LNCaP clone FGC (cell line): Measurements from ENCODE around the gene ASAP2.
"Not testable (repeated sequence)": the region's sequence is repeated elsewhere in the genome, so short reads cannot be mapped to it uniquely, and the experiment has no call there.

ENCODE experiments used
- DNase-seq: peaks from one replicate; pipeline ENCODE4 v3.0.0-alpha.2; 2011; ENCODE audit warnings: low read depth
- H3K4me3 ChIP-seq: 2 replicates; pipeline ENCODE4 v1.5.1; 2011; ENCODE audit warnings: mild to moderate bottlenecking, low read depth, low read length, control low read depth
- CTCF ChIP-seq: IDR thresholded peaks from 2 replicates; pipeline ENCODE4 v1.5.1; 2012; ENCODE audit warnings: mild to moderate bottlenecking; ENCODE audit not compliant: control insufficient read depth, insufficient read depth; ENCODE audit errors: extremely low read depth

The ASAP2 gene

GRCh38 chr2:9212661-9213411, 6.2 kb downstream of the ASAP2 start:
- DNase-seq: no peak
- H3K4me3 ChIP-seq: no peak overlapping the region
- TF ChIP-seq CTCF: no peak

GRCh38 chr2:9213477-9214051, 7.0 kb downstream of the ASAP2 start:
- no peak for TF ChIP-seq CTCF
- no peak overlapping the region for H3K4me3 ChIP-seq

GRCh38 chr2:9214873-9215272, 8.3 kb downstream of the ASAP2 start:
- no peak for DNase-seq
- no peak for TF ChIP-seq CTCF
- no peak overlapping the region for H3K4me3 ChIP-seq

More at GRCh38 chr2:9213477-9214051, 7.0 kb downstream of the ASAP2 start:
- DNase-seq: no peak

- no peak for DNase-seq
- TF ChIP-seq CTCF: no peak
- H3K4me3 ChIP-seq: no peak overlapping the region
Observed at GRCh38 chr2:9215680-9216079, 9.1 kb downstream of the ASAP2 start.

- not testable (repeated sequence) for DNase-seq, H3K4me3 ChIP-seq
Observed at GRCh38 chr2:9216143-9216542, 9.5 kb downstream of the ASAP2 start.

GRCh38 chr2:9217838-9218770, 11.5 kb downstream of the ASAP2 start:
- DNase-seq: no peak
- TF ChIP-seq CTCF: no peak
- H3K4me3 ChIP-seq: no peak overlapping the region

- DNase-seq: no peak
- no peak for TF ChIP-seq CTCF
Observed at GRCh38 chr2:9219027-9219445, 12.4 kb downstream of the ASAP2 start.

More at GRCh38 chr2:9219027-9219445, 12.4 kb downstream of the ASAP2 start:
- no peak overlapping the region for H3K4me3 ChIP-seq
